Left colon (tissue), 2 donors: ENCODE measurements around the gene ZBTB7C. TPM values are rescaled to one million over a fixed set of nuclear protein-coding genes. Genes with fewer than 3 reads are reported as not detected.

Source experiments
- ATAC-seq: fragments of 200-7000 bp; cut with Tn5 transposase; one replicate; pipeline ENCODE4 v1.9.1; 2020; ENCODE audit warnings: mild to moderate bottlenecking, moderate library complexity
- DNase-seq, 2 donors: peaks; one replicate each; pipeline ENCODE4 v3.0.0-alpha.2; 2020
- intact Hi-C, 2 donors: fragments of 100-400 bp; cut with DNase I in 1 of 2; cut with micrococcal nuclease in 1 of 2; formaldehyde crosslinking; loops; one replicate each; pipeline versions ENCODE4 v1.11.2 to v1.14.0; 2022; cut with DNase I, micrococcal nuclease
- total RNA-seq, 2 donors: library from RNA; stranded (reverse); fragmentation: NEBNext Ultra II Directional; extraction: Animal tissue kit (Norgen Biotek cat#: 25700); gene quantifications; one replicate each; pipeline ENCODE4 v1.2.1, GENCODE V29; 2021
- donor health status: DM: no; HTN: no; CAD: no.
- donor health status: DM: yes; HTN: yes; CAD: no.

Gene ZBTB7C
- total RNA-seq, 2 donors from 2014 or later, result 52.1 to 53.4 TPM

DNA sequence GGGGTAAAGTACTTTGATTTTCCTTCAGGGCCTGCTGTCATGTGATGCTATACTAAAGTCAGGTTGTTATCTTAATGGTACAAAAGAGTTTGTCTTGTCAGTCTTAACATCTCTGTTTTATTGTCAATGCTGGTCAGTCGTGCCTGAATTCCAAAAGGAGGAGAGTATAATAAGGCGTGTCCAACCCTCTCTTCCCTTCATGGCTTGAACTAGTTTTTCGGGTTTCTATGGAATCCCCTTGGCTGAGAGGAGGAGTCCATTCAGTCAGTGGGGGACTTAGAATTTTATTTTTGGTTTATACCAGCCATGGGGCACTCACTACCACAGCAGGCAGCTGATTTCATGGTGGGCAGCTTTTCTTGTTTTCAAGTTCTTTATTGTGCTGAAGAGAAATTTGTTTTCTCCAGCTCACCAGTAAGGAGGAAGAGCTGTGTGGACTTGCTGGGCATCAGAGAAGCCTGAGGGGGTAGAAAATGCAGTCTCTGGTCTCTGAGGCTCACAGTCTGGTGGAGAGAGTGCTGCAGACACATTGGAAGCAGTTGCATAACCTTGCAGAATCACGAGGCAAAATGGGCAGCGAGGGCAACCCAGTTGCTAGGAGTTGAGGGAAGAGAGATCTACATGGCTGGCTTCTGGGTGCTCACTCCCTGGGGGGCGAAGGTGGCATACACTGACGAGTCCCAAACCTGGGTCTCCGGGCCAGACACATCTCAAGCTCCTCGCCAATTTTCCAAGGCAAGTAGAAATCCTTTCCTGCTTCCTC, 193.1 kb downstream of the ZBTB7C start:
- ATAC-seq, result no peak
- intact Hi-C loops, result no loop called here

DNA sequence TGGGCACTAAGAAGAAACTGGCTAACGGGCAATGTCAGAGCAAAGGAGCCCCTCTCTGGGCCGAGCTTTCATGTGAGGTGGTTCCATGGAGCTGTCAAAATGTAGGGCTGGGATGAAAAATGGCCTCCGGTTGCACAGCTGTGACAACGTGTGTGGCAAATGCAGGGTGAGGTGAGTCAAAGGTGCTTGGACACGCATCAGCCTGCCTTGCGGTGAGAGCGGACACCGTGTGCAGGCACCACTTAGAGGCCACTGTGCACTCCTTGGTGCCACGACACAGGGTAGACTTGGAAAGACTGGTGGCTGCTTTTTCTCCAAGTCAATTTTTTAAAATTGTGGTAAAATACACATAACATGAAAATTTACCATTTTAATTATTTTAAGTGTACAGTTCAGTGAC, 195.4 kb downstream of the ZBTB7C start:
- ATAC-seq, result no peak
- DNase-seq, result no peak
- intact Hi-C loops, result no loop called here

More for the DNA sequence above, 193.1 kb downstream of the ZBTB7C start:
- DNase-seq, result no peak

DNA sequence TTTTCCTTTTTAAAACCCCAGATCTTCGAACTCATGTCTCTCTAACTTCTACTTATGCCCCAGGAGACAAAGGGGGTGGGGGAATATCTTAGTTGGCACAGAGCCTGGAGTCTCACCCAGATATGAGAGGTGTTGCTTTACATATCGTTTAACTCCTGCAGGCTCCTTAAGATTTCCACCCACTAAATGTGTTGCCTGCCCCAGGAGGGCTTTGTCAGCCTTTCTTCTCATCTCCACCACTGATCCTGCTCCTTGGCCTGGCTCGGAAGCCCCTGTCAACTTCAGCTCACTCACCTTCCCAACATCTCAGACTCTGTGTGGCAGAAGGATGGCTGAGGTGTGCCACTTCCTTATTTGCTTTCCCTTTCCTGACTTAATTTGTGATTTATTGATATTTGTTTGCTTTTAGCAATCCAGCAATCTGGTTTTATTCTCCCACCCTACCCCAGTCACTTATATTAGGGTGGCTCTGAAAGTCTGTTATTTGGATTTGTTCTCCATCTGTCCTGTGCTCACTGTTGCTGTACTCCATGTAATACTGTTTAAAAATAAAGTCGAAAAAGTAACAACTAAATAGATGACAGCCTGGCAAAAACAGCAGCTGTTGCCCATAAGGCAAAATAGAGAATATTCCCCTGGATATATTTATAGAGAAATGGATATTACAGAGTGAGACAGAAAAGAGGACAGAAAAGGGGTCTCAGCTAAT, 200.6 kb downstream of the ZBTB7C start:
- peak; percentile 48 for ATAC-seq

DNA sequence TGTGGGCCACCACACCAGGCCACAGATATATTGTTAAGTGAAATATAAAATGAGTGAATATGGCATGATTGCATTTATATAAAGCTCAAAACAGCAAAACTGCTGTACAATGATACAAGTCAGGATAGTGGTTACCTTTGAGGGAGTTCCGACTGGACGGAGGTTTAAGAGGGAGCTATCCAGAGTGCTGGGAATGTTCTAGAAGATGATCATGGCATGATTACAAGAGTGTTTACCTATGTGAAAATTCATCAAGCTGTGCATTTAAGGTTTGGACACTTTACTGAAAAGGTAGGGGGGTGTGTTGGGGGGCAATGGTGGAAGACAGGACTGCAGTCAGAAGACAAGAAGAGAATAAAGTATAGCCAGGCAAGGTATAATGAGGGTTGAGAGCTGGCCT, 201.4 kb downstream of the ZBTB7C start:
- ATAC-seq (no peak), DNase-seq (no peak)
- intact Hi-C loops, result no loop called here

More for the DNA sequence above, 200.6 kb downstream of the ZBTB7C start:
- intact Hi-C loops, result no loop called here
- DNase-seq, result no peak

DNA sequence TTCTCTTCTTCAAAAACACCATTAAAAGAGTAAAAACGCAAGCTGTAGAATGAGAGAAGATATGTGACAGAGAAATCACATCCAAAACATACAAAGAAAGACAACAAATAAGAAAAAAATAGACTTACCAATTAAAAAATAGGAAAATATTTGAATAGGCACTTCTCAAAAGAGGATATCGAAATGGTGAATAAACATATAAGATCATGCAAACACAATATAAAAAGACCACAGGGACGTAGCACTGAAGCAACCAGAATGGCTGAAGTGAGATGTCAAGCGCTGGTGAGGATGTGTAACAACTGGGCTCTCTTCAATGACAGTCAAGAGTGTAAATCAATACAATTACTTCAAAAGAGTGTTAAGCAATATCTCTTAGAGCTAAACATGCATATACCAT, 202.3 kb downstream of the ZBTB7C start:
- DNase-seq (no peak), ATAC-seq (no peak)
- intact Hi-C loops, result no loop called here

DNA sequence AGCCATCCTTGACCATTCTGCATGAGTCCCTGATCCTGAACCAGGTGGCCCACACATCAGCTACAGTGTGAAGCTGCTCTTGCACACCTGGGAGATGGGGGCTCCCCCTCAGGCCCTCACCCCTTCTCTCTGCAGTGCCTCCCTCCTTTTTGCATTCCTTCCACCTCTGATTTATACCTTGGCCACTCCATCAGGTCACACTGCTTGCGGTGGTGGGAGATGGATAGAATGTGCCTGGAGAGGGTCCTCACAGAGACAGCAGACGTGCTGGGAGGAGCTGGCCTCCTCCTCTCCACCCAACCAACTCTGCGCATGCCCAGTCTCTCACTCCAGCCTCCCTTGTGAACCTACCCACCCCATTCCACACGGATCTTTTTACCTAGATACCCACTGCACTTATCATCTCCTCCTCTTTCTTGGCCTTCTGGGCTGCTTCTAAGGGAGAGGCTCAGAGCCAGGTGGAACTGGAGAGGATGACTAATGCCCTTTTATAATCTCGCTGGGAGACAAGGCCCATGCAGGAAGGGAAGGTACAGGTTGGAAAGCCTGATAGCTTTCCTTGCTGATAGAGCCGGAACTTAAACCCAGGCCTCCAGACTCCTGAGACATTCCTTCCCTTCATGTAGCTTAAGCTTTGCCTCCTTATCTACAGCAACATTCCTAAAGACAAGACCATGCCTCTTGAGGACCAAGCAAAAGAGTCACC, 205.1 kb downstream of the ZBTB7C start:
- ATAC-seq, result peak; percentile 86
- DNase-seq, result no peak
- intact Hi-C loops, result no loop called here

DNA sequence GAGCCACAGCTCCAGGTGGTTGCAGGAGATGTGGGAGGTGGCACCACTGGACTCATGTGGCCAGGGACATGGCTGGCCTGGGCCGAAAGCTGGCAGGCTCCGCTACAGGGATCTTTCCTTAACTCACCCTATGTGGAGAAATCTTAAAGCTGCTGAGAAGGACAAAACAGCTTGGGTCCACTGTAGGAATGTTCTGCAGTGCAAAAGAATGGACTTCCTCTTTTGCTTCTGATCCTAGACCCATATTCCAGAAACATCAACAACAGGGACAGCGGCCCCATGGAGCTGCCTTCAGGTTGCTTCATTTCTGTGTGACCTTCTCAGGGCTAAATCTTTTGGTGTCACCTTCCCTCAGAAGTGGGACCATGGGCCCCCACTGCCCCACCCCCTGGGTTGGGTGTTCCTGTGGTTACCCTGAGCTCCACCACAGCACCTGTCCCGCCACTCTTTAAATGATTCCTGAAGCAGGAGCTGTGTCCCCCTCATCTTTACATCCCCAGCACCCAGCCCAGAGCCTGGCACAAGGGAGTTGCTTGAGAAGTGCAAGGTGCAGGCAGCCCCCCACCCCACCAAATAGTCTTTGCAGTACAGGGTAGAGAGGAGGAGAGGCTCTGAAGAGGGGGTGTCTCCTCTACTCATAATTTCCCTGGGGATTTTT, 205.8 kb downstream of the ZBTB7C start:
- DNase-seq (no peak), ATAC-seq (no peak)

DNA sequence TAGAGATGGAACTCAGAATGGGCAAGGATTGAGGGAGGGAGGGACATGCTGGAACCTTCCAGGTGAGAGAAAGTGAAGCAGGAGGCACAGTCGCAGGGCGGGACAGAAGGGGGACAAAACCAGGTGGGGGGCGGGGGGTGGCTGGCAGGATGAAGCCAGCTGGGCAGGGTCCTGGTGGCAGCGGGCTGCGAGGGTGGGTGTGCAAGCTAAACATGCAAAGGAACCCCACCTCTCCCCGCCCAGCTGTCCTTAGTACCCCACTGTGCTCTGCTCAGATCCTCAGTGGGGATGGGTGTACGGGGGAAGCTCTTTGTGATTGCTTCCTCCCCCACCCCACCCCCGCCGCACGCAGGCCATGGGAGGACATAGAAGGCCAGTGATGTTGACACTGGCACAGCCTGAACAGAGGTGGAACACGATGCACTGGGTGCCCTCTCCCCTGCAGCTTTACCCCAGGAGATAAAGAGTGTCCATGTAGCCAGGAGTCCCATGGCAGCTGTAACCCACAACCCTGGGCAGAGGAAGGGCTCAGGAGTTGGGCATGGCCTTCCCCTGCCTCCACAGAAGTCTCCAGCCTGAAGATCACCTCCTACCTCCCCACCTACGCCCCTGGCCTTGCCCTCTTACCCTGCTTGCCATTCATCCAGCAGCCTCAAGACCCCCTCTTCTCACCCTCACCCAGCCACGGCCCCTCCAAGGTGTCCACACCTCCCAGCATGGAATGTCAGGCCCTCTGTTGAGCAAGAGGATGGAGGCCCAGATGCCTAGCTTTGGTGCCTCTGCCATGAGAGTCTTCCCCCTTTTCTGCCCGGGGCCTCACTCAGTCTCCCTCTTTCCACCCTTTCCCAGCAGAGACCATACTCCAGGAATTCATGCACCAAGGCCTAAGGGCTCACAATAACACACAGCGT, 206.6 kb downstream of the ZBTB7C start:
- intact Hi-C loops, result no loop called here

More for the DNA sequence above, 205.8 kb downstream of the ZBTB7C start:
- intact Hi-C loops, result no loop called here

DNA sequence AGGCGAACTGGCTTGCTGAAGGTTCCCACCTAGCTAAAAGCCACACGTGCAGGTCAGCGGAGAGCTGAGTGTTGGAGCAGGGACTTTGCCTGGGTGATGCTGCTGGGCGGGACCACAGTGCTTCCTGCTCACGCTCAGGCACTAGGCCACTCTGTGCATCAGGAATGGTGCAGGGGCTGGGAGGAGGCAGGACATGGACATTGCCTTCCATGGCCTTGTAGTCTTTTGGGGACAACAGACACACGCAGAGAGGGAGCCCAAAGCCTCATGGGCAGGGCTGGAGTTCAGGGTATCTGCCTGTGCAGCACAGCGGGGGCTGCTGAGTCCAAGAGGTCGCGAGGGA, 207.2 kb downstream of the ZBTB7C start:
- peak; percentile 72 for ATAC-seq
- intact Hi-C loops, result no loop called here
- peak in 1 of 2 donors; percentile 52 for DNase-seq

More for the DNA sequence above, 206.6 kb downstream of the ZBTB7C start:
- ATAC-seq (no peak), DNase-seq (no peak)

DNA sequence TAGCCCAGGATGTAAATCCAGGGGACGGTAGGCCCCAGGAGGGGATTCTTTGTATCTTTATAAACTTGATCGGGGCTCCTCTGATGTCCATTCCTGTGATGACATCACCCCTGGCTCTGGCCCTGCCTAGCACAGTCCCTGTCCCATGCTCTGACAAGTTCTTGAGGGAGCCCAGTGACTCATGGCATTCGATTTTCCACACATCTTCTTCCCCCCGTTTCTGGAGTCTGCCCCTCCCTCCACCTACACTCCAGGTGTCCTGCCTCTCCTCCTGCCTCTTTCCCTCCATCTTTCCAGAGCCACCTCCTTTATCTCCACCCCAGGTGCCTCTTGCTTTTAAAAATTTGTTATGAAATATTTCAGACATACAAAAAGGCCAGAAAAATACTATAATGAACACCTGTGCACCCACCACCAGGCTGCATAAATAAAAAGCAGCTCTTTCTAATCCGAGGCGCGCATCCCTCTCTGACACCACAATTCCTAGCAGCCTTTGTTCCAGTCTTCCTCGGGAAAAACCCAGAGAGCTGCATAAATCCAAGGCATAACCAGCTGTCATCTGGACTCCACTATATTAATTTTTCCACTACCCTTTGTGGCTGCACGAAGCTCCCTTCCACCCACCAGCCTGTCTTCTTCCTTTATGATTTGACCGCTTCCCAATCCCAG, 207.7 kb downstream of the ZBTB7C start:
- DNase-seq, result no peak
- intact Hi-C loops, result no loop called here
- no peak for ATAC-seq

DNA sequence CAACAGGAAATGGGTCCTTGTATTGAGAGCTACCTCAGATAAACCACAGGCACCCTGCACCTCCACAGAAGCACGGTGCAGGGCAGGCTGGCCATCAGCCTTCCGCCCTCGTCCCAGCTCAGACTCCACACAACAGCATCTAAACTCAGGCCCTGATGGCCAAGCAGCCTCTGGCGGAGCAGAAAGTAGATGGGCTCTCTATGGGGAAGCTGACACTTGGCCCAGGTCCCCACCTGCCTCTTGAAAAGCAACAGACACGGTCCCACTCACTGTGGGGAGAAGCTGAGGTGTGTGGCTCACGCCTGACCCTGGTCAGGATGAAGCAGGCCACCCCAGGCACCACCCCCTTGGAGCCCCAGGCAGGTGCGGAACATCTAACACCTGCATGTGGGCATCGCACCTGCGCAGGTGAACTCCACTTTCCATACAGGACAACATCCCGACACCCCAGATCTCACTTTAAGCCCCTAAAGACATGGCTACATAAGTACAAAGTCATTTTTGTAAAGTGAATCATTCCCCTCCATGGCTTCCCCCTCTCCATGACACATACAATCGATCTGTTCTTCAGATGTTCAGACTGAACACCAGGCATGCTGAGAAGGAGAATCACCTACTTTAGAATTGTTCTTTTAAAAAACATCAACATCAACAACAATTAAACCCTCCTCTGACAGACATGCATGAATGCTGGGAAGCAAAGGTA, 208.4 kb downstream of the ZBTB7C start:
- intact Hi-C loops, result no loop called here
- DNase-seq (no peak), ATAC-seq (no peak)

DNA sequence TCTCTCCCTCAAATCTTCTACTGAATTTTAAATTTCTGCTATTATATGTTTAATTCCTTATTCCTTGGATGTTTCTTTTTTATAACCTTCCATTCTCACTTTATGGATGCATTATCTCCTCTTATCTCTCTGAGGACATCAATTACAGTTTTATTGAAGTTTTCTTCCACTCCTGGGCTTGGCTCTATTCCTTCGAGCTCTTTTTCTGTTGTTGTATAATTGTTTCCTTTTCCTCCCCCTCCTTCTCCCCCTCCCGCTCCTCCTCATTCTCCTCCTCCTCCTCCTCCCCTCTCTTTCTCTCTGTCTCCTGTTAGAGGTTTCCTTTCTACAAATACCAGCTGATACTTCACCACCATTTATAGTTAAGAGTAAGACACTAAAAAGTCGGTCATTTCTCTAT, 209.8 kb downstream of the ZBTB7C start:
- DNase-seq, result no peak
- peak; percentile 55 for ATAC-seq
- intact Hi-C loops, result no loop called here

DNA sequence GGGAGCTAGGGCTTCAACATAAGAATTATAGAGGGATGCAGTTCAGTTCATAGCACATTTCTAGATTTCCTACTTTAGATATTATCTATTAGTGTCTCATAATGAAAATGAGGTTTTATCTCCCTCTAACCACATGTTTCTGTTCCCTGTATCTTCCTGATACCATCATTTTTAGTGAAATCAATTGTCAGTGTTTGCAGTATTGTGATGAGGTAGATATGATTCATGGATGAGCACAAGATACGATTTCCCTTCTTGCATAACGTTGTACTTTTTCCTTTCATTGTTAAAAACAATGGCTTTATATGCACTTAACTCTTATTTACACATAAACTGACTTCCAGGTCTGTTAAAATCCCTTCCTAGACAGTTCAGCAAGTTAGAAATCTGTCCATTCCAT, 211.4 kb downstream of the ZBTB7C start:
- ATAC-seq (no peak), DNase-seq (no peak)
- intact Hi-C loops, result no loop called here

DNA sequence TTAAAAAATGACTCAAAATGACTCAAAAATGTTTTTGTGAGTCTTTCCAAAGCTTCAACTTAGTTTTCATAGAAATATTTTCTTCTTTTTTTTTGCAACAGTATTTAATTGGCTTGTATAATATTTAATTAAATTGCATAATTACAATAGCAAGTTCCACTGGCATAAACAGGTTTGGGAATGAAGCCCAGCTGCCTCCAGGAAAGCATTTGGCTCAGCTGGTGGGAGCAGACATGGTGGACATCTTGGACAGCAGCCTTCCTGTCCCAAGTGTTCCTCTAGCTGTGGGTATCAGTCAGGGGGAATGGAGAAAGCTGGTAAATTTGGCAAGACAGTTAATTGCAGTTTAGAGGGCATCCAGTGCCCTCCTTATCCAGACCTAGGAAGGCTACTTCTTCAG, 213.4 kb downstream of the ZBTB7C start:
- no peak for ATAC-seq
- intact Hi-C loops, result no loop called here
- DNase-seq, result no peak

DNA sequence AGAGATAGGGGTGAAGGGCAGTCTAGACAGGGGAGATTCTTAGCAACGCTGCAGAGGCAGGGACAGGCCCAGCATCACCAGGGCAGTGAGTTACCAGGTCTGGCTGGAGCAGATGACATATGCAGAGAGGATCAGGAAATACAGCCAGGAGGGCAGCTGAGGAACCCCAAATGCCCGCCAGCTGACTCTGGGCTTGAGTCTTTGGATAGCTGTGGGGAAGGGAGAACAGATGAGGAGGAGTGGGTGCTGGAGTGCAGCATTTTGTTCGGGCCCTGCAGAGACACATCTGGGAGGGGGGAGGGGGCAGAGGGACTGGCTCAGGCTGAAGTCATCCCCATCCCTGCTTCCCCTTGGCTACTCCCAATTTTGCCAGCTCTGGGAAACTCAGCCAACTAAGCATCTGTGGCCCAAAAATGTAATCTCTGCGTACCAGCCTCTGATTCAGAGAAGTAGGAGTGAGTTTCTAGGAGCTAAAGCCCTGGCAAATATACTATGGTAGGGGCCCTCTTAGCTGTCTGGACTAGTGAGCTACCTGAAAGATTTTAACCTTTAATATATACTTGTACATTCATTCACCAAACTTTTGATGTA, 214.5 kb downstream of the ZBTB7C start:
- no peak for ATAC-seq
- intact Hi-C loops, result no loop called here
- no peak for DNase-seq

DNA sequence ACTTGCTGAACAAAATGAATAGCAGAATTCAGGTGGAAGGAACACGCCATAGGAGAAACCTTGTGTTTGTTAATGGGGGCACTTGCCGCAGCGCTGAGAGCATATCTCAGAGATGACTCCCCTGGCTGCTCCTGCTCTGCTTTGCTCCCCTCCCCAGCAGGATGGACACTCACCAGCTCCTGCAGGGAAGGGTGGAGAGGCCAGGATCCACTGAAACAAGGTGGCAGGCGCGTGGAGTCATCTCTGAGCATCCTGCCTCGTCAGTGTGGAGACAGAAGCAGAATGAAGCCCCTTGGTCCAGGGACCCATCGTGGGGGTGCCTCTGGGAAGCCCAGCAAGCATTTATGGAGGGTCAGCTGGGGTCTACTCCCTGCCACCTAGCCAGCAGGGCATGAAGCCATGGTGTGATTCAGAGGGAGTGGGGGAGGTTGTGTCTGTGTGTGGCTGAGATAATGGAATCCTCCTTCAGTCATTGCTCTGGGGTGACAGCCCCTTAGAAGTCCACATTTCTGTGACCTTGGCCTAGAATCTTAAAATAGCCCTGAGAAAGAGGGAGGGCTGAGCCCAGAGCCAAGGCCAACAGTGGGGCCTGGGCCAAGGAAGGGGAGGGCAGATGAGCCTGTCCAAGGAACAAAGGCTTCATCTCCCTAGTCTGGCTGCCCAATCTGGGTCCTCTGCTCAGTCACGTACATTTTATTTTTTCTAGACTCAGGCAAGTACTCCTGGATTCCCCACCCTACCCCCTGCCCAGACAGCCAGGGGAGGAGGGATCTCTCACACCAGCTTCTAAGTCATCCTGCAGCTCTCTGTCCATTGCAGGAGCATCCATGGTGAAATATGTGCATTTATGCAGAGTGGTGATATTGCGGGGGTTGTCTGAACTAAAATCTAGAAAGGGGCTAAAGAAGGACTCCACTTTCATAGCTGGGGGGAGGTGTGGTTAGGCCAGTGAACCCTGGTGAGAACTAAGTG, 215.4 kb downstream of the ZBTB7C start:
- ATAC-seq, result no peak
- DNase-seq, result no peak
- intact Hi-C loops, result no loop called here
